ENCODE measurements around the gene CAPN5.

CAPN5 gene

GRCh38 chr11:77122576-77123212 lies 55.9 kb downstream of the CAPN5 start:
- Mint-ChIP-seq H3K27me3 (peaks cover 12% of the 10 kb centered on the region), H3K9me3 (no peaks in the 10 kb centered on the region), H3K4me3 (no peak overlapping the region), H3K36me3 (ENCODE audit: low read depth) (no peaks in the 10 kb centered on the region), H3K27ac (no peak overlapping the region), H3K4me1 (ENCODE audit: low read depth) (peaks cover 12% of the 10 kb centered on the region)
- intact Hi-C loops (cut with micrococcal nuclease): loop anchor here (10.0 kb wide), 1 partner anchor 422 kb away; no protein-coding TSS in a partner anchor

GRCh38 chr11:77123591-77123990 lies 56.8 kb downstream of the CAPN5 start:
- no peak overlapping the region for H3K27ac Mint-ChIP-seq
- H3K27me3 Mint-ChIP-seq: peaks cover 20% of the 10 kb centered on the region
- no peaks in the 10 kb centered on the region for H3K9me3 Mint-ChIP-seq
- no peaks in the 10 kb centered on the region for H3K36me3 Mint-ChIP-seq (ENCODE audit: low read depth)
- H3K4me3 Mint-ChIP-seq: no peak overlapping the region
- peaks cover 13% of the 10 kb centered on the region for H3K4me1 Mint-ChIP-seq (ENCODE audit: low read depth)
- intact Hi-C loops (cut with micrococcal nuclease): loop anchor here (10.0 kb wide), 1 partner anchor 421 kb away; no protein-coding TSS in a partner anchor

GRCh38 chr11:77124041-77124440 lies 57.3 kb downstream of the CAPN5 start:
- Mint-ChIP-seq H3K4me3 (no peak overlapping the region), H3K9me3 (no peaks in the 10 kb centered on the region), H3K27me3 (peaks cover 21% of the 10 kb centered on the region), H3K27ac (no peak overlapping the region), H3K4me1 (ENCODE audit: low read depth) (peaks cover 13% of the 10 kb centered on the region), H3K36me3 (ENCODE audit: low read depth) (no peaks in the 10 kb centered on the region)
- intact Hi-C loops (cut with micrococcal nuclease): loop anchor here (10.0 kb wide), 1 partner anchor 421 kb away; no protein-coding TSS in a partner anchor

GRCh38 chr11:77124488-77124887 lies 57.7 kb downstream of the CAPN5 start:
- H3K9me3 Mint-ChIP-seq: no peaks in the 10 kb centered on the region
- no peak overlapping the region for H3K4me3 Mint-ChIP-seq
- intact Hi-C loops (cut with micrococcal nuclease): loop anchor here (10.0 kb wide), 1 partner anchor 420 kb away; no protein-coding TSS in a partner anchor
- H3K27me3 Mint-ChIP-seq: peaks cover 21% of the 10 kb centered on the region
- no peak overlapping the region for H3K27ac Mint-ChIP-seq
- H3K4me1 Mint-ChIP-seq (ENCODE audit: low read depth): peaks cover 13% of the 10 kb centered on the region
- no peaks in the 10 kb centered on the region for H3K36me3 Mint-ChIP-seq (ENCODE audit: low read depth)

- Mint-ChIP-seq H3K4me1 (ENCODE audit: low read depth) (peaks cover 13% of the 10 kb centered on the region), H3K27me3 (peaks cover 21% of the 10 kb centered on the region), H3K9me3 (no peaks in the 10 kb centered on the region), H3K36me3 (ENCODE audit: low read depth) (no peaks in the 10 kb centered on the region), H3K4me3 (no peak overlapping the region), H3K27ac (no peak overlapping the region)
- intact Hi-C loops (cut with micrococcal nuclease): loop anchor here (10.0 kb wide), 1 partner anchor 420 kb away; no protein-coding TSS in a partner anchor
Measured at GRCh38 chr11:77125191-77125590, 58.4 kb downstream of the CAPN5 start.

GRCh38 chr11:77125695-77126094 lies 58.9 kb downstream of the CAPN5 start:
- Mint-ChIP-seq H3K36me3 (ENCODE audit: low read depth) (no peaks in the 10 kb centered on the region), H3K9me3 (no peaks in the 10 kb centered on the region), H3K27ac (no peak overlapping the region), H3K4me3 (no peak overlapping the region), H3K27me3 (peaks cover 21% of the 10 kb centered on the region), H3K4me1 (ENCODE audit: low read depth) (peaks cover 13% of the 10 kb centered on the region)
- intact Hi-C loops (cut with micrococcal nuclease): loop anchor here (10.0 kb wide), 1 partner anchor 419 kb away; no protein-coding TSS in a partner anchor

- intact Hi-C loops (cut with micrococcal nuclease): loop anchor here (10.0 kb wide), 1 partner anchor 419 kb away; no protein-coding TSS in a partner anchor
- H3K36me3 Mint-ChIP-seq (ENCODE audit: low read depth): no peaks in the 10 kb centered on the region
- H3K9me3 Mint-ChIP-seq: no peaks in the 10 kb centered on the region
- H3K4me1 Mint-ChIP-seq (ENCODE audit: low read depth): peaks cover 13% of the 10 kb centered on the region
- H3K27ac Mint-ChIP-seq: no peak overlapping the region
- H3K4me3 Mint-ChIP-seq: no peak overlapping the region
- peaks cover 21% of the 10 kb centered on the region for H3K27me3 Mint-ChIP-seq
Measured at GRCh38 chr11:77126156-77126775, 59.5 kb downstream of the CAPN5 start.

GRCh38 chr11:77126861-77127234 lies 60.1 kb downstream of the CAPN5 start:
- no peaks in the 10 kb centered on the region for H3K9me3 Mint-ChIP-seq
- intact Hi-C loops (cut with micrococcal nuclease): loop anchor here (1.0 to 10.0 kb wide), 2 partner anchors 61 to 418 kb away; no protein-coding TSS in a partner anchor
- H3K27ac Mint-ChIP-seq: no peak overlapping the region

GRCh38 chr11:77127235-77127911 lies 60.6 kb downstream of the CAPN5 start:
- H3K27ac Mint-ChIP-seq: no peak overlapping the region
- intact Hi-C loops (cut with micrococcal nuclease): loop anchor here (1.0 to 10.0 kb wide), 2 partner anchors 61 to 417 kb away; no protein-coding TSS in a partner anchor
- peak overlapping the region; percentile 68 for H3K4me3 Mint-ChIP-seq
- H3K9me3 Mint-ChIP-seq: no peaks in the 10 kb centered on the region
- peaks cover 13% of the 10 kb centered on the region for H3K4me1 Mint-ChIP-seq (ENCODE audit: low read depth)
- peaks cover 21% of the 10 kb centered on the region for H3K27me3 Mint-ChIP-seq
- no peaks in the 10 kb centered on the region for H3K36me3 Mint-ChIP-seq (ENCODE audit: low read depth)

More at GRCh38 chr11:77126861-77127234, 60.1 kb downstream of the CAPN5 start:
- no peaks in the 10 kb centered on the region for H3K36me3 Mint-ChIP-seq (ENCODE audit: low read depth)
- H3K4me1 Mint-ChIP-seq (ENCODE audit: low read depth): peaks cover 13% of the 10 kb centered on the region
- H3K27me3 Mint-ChIP-seq: peaks cover 21% of the 10 kb centered on the region
- H3K4me3 Mint-ChIP-seq: peak overlapping the region; percentile 68

GRCh38 chr11:77127920-77128691 lies 61.3 kb downstream of the CAPN5 start, which contains the start of gene MYO7A:
MYO7A (plus strand) TSS chr11:77128246; CDS start chr11:77130635, 2,389 bp downstream.
- intact Hi-C loops (cut with micrococcal nuclease): loop anchor here (1.0 to 10.0 kb wide), 2 partner anchors 60 to 417 kb away; no protein-coding TSS in a partner anchor
- H3K4me1 Mint-ChIP-seq (ENCODE audit: low read depth): peaks cover 13% of the 10 kb centered on the region
- no peaks in the 10 kb centered on the region for H3K9me3 Mint-ChIP-seq
- H3K4me3 Mint-ChIP-seq: peak within 1 kb of the TSS; percentile 68
- no peaks in the 10 kb centered on the region for H3K36me3 Mint-ChIP-seq (ENCODE audit: low read depth)
- peaks cover 21% of the 10 kb centered on the region for H3K27me3 Mint-ChIP-seq
- H3K27ac Mint-ChIP-seq: no peak within 1 kb of the TSS

GRCh38 chr11:77129069-77129841 lies 62.5 kb downstream of the CAPN5 start:
- H3K27ac Mint-ChIP-seq: no peak overlapping the region
- peaks cover 13% of the 10 kb centered on the region for H3K4me1 Mint-ChIP-seq (ENCODE audit: low read depth)
- no peaks in the 10 kb centered on the region for H3K9me3 Mint-ChIP-seq
- no peak overlapping the region for H3K4me3 Mint-ChIP-seq
- intact Hi-C loops (cut with micrococcal nuclease): loop anchor here (10.0 kb wide), 1 partner anchor 416 kb away; no protein-coding TSS in a partner anchor
- H3K27me3 Mint-ChIP-seq: peaks cover 22% of the 10 kb centered on the region
- H3K36me3 Mint-ChIP-seq (ENCODE audit: low read depth): no peaks in the 10 kb centered on the region

GRCh38 chr11:77129842-77130756 lies 63.3 kb downstream of the CAPN5 start:
- H3K9me3 Mint-ChIP-seq: no peaks in the 10 kb centered on the region
- H3K36me3 Mint-ChIP-seq (ENCODE audit: low read depth): no peaks in the 10 kb centered on the region
- no peak overlapping the region for H3K27ac Mint-ChIP-seq
- H3K4me1 Mint-ChIP-seq (ENCODE audit: low read depth): peaks cover 13% of the 10 kb centered on the region
- no peak overlapping the region for H3K4me3 Mint-ChIP-seq
- intact Hi-C loops (cut with micrococcal nuclease): loop anchor here (10.0 kb wide), 1 partner anchor 415 kb away; no protein-coding TSS in a partner anchor
- peaks cover 22% of the 10 kb centered on the region for H3K27me3 Mint-ChIP-seq

All from dendritic cell treated with granulocyte-macrophage colony-stimulating factor and Interleukin-4, amounts not matched to agents 40 ng/mL and 50 ng/mL, for 4 days (primary cell).